ENCODE data around the gene TMTC2. TPM values are rescaled to one million over a fixed set of nuclear protein-coding genes. Genes with fewer than 3 reads are reported as not detected.

The TMTC2 gene
- total RNA-seq, 6 experiments from 2014 or later = 0.74 to 1.9 (median 0.96) TPM

DNA sequence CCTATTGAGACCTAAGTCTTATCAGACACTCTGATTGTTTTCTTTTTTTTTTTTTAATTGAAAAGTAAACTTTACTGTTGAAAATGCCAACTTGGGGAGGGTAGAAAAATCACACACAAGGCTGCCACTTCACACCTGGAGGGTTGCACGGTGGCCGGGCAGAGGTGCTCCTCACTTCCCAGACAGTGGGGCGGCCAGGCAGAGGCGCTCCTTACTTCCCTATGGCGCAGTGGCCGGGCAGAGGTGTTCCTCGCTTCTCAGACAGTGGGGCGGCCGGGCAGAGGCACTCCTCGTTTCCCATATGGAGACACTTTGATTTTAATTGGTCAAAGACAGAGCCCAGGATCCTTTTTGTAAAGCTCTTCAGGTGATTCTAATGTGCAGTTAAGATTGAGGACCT, 399.3 kb downstream of the TMTC2 start:
- no peak overlapping the region for H3K4me3 ChIP-seq
- WGBS (ENCODE audit: insufficient coverage, low coverage, low lambda C conversion rate, missing lambda C conversion rate) = 81% methylated on average over 6 of the region's 10 CpGs
- intact Hi-C loops (cut with DNase I) = no loop called here
- no peak for TF ChIP-seq POLR2A (IDR thresholded peaks at IDR 0.05)
- TF ChIP-seq, protein P1, sequence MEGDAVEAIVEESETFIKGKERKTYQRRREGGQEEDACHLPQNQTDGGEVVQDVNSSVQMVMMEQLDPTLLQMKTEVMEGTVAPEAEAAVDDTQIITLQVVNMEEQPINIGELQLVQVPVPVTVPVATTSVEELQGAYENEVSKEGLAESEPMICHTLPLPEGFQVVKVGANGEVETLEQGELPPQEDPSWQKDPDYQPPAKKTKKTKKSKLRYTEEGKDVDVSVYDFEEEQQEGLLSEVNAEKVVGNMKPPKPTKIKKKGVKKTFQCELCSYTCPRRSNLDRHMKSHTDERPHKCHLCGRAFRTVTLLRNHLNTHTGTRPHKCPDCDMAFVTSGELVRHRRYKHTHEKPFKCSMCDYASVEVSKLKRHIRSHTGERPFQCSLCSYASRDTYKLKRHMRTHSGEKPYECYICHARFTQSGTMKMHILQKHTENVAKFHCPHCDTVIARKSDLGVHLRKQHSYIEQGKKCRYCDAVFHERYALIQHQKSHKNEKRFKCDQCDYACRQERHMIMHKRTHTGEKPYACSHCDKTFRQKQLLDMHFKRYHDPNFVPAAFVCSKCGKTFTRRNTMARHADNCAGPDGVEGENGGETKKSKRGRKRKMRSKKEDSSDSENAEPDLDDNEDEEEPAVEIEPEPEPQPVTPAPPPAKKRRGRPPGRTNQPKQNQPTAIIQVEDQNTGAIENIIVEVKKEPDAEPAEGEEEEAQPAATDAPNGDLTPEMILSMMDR (IDR thresholded peaks at IDR 0.05) = no peak
- DNase-seq (no peak), ATAC-seq (no peak)
- H3K4me1 ChIP-seq = no peaks in the 10 kb centered on the region
- no peak overlapping the region for H3K27ac ChIP-seq
- H3K9me3 ChIP-seq = no peaks in the 10 kb centered on the region
- H3K27me3 ChIP-seq = no peaks in the 10 kb centered on the region
- no peaks in the 10 kb centered on the region for H3K36me3 ChIP-seq

DNA sequence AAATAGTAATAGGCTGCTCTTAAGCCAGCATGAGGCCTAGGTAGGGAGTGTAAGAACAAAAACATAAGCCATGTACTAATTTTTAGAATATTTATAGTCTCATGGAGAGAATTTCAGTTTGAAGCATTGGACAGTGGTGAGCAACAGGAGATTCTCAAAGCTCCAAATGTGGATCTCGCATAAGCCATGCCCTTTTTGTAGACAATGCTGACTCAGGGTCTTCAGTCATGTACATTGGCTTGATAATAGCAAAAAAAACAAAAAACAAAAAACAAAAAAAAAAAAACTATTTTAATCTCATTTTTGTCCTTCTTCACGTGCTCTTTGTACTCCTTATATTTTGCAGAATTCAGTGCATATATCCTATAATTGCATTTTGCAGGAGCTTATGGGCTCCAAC, 402.9 kb downstream of the TMTC2 start:
- Histone ChIP-seq H3K36me3 (no peaks in the 10 kb centered on the region), H3K4me1 (no peaks in the 10 kb centered on the region), H3K27me3 (no peaks in the 10 kb centered on the region), H3K4me3 (no peak overlapping the region), H3K9me3 (no peaks in the 10 kb centered on the region), H3K27ac (no peak overlapping the region)
- WGBS (ENCODE audit: insufficient coverage, low coverage, low lambda C conversion rate, missing lambda C conversion rate) = 87% methylated on average over 2 of the region's 2 CpGs
- TF ChIP-seq, protein P1 (IDR thresholded peaks at IDR 0.05) = no peak
- TF ChIP-seq POLR2A (IDR thresholded peaks at IDR 0.05) = no peak
- ATAC-seq (no peak), DNase-seq (no peak)
- intact Hi-C loops (cut with DNase I) = no loop called here

DNA sequence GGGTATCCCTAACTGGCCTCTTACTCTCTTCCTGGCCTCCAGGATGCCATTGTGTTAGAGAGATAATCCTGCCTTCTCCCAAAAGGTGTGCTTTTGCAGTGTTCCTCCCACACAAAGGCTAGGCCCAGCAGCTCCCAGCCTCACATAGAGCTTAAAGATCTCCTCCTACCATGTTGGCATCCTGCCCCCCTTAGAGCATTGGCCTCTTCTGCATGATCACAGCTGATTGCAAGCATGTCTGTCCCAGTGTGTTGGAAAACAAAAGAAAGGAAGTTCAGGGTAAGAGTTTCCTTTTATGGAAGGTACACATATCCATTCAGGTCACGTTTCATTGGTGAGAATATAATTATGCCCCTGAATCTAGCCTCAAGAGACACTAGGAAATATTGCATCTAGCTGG, 405.4 kb downstream of the TMTC2 start:
- WGBS (ENCODE audit: insufficient coverage, low coverage, low lambda C conversion rate, missing lambda C conversion rate) = 64% methylated on average over 1 of the region's 1 CpG
- intact Hi-C loops (cut with DNase I) = no loop called here

DNA sequence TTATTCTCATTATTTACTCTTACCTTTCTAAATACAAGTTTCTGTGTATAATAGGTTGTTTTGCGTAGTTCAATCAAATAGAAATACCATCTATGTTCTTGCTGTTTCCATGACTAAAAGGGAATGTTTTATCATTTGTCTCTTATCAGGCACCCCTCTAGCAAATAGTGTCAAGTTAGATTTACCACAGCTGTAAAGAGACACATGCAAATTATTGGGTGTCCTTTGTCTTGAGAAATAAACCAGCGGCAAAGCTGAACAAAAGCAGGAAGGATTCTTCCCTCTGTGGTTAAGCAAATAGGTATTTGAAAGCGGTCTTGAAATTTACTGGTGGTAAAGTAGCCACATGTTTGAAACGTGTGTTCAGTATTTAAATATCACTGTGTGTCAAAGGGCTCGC, 405.9 kb downstream of the TMTC2 start:
- Histone ChIP-seq H3K9me3 (no peaks in the 10 kb centered on the region), H3K4me1 (no peaks in the 10 kb centered on the region), H3K27ac (no peak overlapping the region), H3K4me3 (no peak overlapping the region), H3K27me3 (no peaks in the 10 kb centered on the region), H3K36me3 (no peaks in the 10 kb centered on the region)
- 66% methylated on average over 5 of the region's 5 CpGs for WGBS (ENCODE audit: insufficient coverage, low coverage, low lambda C conversion rate, missing lambda C conversion rate)
- intact Hi-C loops (cut with DNase I) = no loop called here
- DNase-seq (no peak), ATAC-seq (no peak)
- TF ChIP-seq, protein P1 (IDR thresholded peaks at IDR 0.05) = no peak
- no peak for TF ChIP-seq POLR2A (IDR thresholded peaks at IDR 0.05)

More for the DNA sequence above, 405.4 kb downstream of the TMTC2 start:
- H3K27me3 ChIP-seq = no peaks in the 10 kb centered on the region
- no peaks in the 10 kb centered on the region for H3K36me3 ChIP-seq
- H3K4me3 ChIP-seq = no peak overlapping the region
- H3K9me3 ChIP-seq = no peaks in the 10 kb centered on the region
- no peak for ATAC-seq
- no peak overlapping the region for H3K27ac ChIP-seq
- H3K4me1 ChIP-seq = no peaks in the 10 kb centered on the region
- DNase-seq = no peak
- TF ChIP-seq, protein P1 (IDR thresholded peaks at IDR 0.05) = no peak
- no peak for TF ChIP-seq POLR2A (IDR thresholded peaks at IDR 0.05)

DNA sequence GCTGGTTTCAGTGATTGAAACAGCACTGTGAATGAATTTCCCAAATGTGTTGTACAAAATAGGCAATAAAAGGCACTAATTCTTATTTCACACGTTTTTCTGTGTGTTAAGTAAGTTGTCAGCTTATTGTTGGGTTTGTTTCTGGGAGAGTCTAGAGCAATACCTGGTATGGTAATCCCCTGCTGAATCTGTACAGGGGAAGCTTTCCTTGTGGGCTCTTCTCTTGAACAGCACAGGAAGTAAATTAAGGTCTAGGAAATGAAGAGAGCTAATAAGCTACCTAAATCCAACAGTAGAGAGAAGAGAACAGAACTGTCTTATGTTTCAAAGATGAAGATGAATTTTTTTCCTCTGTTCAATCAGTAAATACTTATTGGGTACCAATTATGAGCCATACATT, 406.7 kb downstream of the TMTC2 start:
- TF ChIP-seq POLR2A (IDR thresholded peaks at IDR 0.05) = no peak
- TF ChIP-seq, protein P1 (IDR thresholded peaks at IDR 0.05) = no peak
- intact Hi-C loops (cut with DNase I) = no loop called here
- ATAC-seq = no peak

More for the DNA sequence above, 406.7 kb downstream of the TMTC2 start:
- H3K4me1 ChIP-seq = no peaks in the 10 kb centered on the region
- H3K27ac ChIP-seq = no peak overlapping the region
- WGBS (ENCODE audit: insufficient coverage, low coverage, low lambda C conversion rate, missing lambda C conversion rate) = 18% methylated on average over 1 of the region's 1 CpG
- no peak for DNase-seq
- H3K36me3 ChIP-seq = no peaks in the 10 kb centered on the region
- H3K9me3 ChIP-seq = no peaks in the 10 kb centered on the region
- H3K27me3 ChIP-seq = no peaks in the 10 kb centered on the region
- no peak overlapping the region for H3K4me3 ChIP-seq
